SJCRH30 (cell line): Measurements from ENCODE around the gene PSMD11. TPM values are rescaled to one million over a fixed set of nuclear protein-coding genes. Genes with fewer than 3 reads are reported as not detected.
A peak's percentile ranks its signal among the peaks of the same experiment; 100 is the strongest.

Experiments used
- DNase-seq, 2 experiments: peaks; one replicate each; pipeline ENCODE4 v3.0.0-alpha.2; 2015 to 2020
- H3K27ac ChIP-seq: fragments of 250-450 bp; sonication (Bioruptor Pico); 2 replicates; pipeline ENCODE4 v1.5.1; 2020; ENCODE audit warnings: mild to moderate bottlenecking, moderate library complexity
- H3K27me3 ChIP-seq: fragments of 250-450 bp; sonication (Bioruptor Pico); 2 replicates; pipeline ENCODE4 v1.5.1; 2020; ENCODE audit warnings: mild to moderate bottlenecking, moderate library complexity
- H3K36me3 ChIP-seq: fragments of 250-450 bp; sonication (Bioruptor Pico); 2 replicates; pipeline ENCODE4 v1.5.1; 2020; ENCODE audit warnings: mild to moderate bottlenecking, moderate library complexity
- H3K4me1 ChIP-seq: fragments of 250-450 bp; sonication (Bioruptor Pico); 2 replicates; pipeline ENCODE4 v1.5.1; 2020; ENCODE audit warnings: mild to moderate bottlenecking, moderate library complexity
- H3K4me3 ChIP-seq: fragments of 250-450 bp; sonication (Bioruptor Pico); 2 replicates; pipeline ENCODE4 v1.5.1; 2020; ENCODE audit warnings: mild to moderate bottlenecking, moderate library complexity
- H3K9me3 ChIP-seq: fragments of 250-450 bp; sonication (Bioruptor Pico); replicated peaks from 2 replicates; pipeline ENCODE4 v1.5.1; 2020; ENCODE audit warnings: mild to moderate bottlenecking, moderate library complexity
- total RNA-seq: library from RNA; depleted of rRNA; stranded (reverse); fragments of >200 nt; shearing (Covaris generic); gene quantifications from 2 replicates; pipeline ENCODE4 v1.2.3, GENCODE V29; 2014

PSMD11 gene
- total RNA-seq, 1 experiment from 2014 or later, result 172 TPM

DNA sequence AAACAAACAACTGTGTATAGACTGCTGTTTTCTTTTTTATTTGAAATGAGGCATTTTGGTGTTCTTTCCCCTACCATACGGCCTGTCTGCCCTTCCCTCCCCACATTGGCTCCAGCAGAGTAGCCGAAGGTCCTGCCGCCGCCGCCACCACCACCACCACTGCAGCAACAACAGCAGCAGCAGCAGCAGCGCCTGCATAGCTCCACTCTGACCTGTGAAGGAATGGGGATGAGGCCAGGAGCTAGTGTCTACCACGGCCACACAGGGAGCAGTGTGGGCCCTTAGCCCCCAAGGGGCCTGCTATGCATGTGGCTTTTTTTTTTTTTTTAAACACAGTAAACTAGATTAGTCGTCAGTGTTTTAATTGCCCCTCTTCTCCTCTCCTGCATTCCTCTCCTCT, 36.9 kb downstream of the PSMD11 start:
- Histone ChIP-seq H3K36me3 (peaks cover 55% of the 10 kb centered on the region), H3K27ac (no peak overlapping the region), H3K9me3 (no peaks in the 10 kb centered on the region), H3K4me1 (peaks cover 8% of the 10 kb centered on the region; the same call in 1 of the 2 replicates), H3K4me3 (no peak overlapping the region), H3K27me3 (no peaks in the 10 kb centered on the region)
- DNase-seq, result no peak

GRCh38 chr17:32482568-32483320, 38.4 kb downstream of the PSMD11 start:
- Histone ChIP-seq H3K36me3 (peaks cover 40% of the 10 kb centered on the region), H3K9me3 (no peaks in the 10 kb centered on the region), H3K4me1 (peaks cover 8% of the 10 kb centered on the region; the same call in 1 of the 2 replicates), H3K27ac (no peak overlapping the region), H3K27me3 (no peaks in the 10 kb centered on the region), H3K4me3 (no peak overlapping the region)
- DNase-seq, result no peak

- H3K27ac ChIP-seq, result no peak overlapping the region
- no peaks in the 10 kb centered on the region for H3K9me3 ChIP-seq
- no peak overlapping the region for H3K4me3 ChIP-seq
- peaks cover 8% of the 10 kb centered on the region; the same call in 1 of the 2 replicates for H3K4me1 ChIP-seq
- peaks cover 33% of the 10 kb centered on the region for H3K36me3 ChIP-seq
- no peaks in the 10 kb centered on the region for H3K27me3 ChIP-seq
- peak in 1 of 2 experiments; percentile 64 for DNase-seq
These were observed 39.2 kb downstream of the PSMD11 start for GRCh38 chr17:32483451-32484019.

- Histone ChIP-seq H3K4me1 (peaks cover 8% of the 10 kb centered on the region; the same call in 1 of the 2 replicates), H3K27me3 (no peaks in the 10 kb centered on the region), H3K9me3 (no peaks in the 10 kb centered on the region), H3K27ac (no peak overlapping the region), H3K4me3 (no peak overlapping the region), H3K36me3 (peaks cover 28% of the 10 kb centered on the region)
- no peak for DNase-seq
These were observed 39.7 kb downstream of the PSMD11 start for GRCh38 chr17:32484041-32484461.

- peaks cover 22% of the 10 kb centered on the region for H3K36me3 ChIP-seq
- no peaks in the 10 kb centered on the region for H3K27me3 ChIP-seq
- H3K4me3 ChIP-seq, result no peak overlapping the region
- no peak for DNase-seq
- H3K9me3 ChIP-seq, result no peaks in the 10 kb centered on the region
- no peak overlapping the region for H3K27ac ChIP-seq
- peaks cover 8% of the 10 kb centered on the region; the same call in 1 of the 2 replicates for H3K4me1 ChIP-seq
These were observed 40.3 kb downstream of the PSMD11 start for GRCh38 chr17:32484628-32485027.

GRCh38 chr17:32485261-32486110, 41.2 kb downstream of the PSMD11 start:
- Histone ChIP-seq H3K36me3 (peaks cover 14% of the 10 kb centered on the region), H3K9me3 (no peaks in the 10 kb centered on the region), H3K27ac (peak overlapping the region; percentile 51), H3K27me3 (no peaks in the 10 kb centered on the region), H3K4me1 (peaks cover 8% of the 10 kb centered on the region; the same call in 1 of the 2 replicates), H3K4me3 (peak overlapping the region; percentile 70)
- peak in 1 of 2 experiments; percentile 50 for DNase-seq

DNA sequence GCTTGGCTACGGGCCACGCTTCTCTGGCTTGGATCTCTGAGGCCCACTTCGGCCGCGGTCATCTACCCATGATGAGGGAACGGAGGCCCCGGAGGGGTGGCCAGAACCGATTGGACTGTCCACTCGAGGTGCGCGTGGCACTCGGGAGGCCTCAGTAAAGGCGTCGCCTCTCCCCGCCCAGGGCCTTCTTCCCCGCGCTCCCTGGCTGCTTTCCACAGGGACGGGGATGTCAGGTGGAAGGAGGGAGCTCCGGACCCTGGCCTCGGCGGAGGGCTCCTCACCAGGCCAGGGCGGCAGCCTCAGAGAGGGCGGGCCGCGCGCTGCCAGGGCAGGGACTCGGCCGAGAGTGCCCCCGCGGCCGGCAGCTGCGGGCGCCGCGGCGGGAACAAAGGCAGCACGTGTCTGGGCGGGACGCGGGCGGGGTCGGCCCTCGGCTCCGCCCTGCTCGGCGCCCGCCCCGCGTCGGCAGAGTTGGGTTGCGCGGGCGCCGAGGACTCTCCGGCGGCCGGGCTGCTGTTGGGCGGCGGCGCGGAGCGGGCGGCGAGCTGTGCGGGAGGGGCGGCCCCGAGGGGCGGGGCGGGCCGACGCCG, 41.9 kb downstream of the PSMD11 start:
- peak overlapping the region; percentile 51 for H3K27ac ChIP-seq
- no peaks in the 10 kb centered on the region for H3K9me3 ChIP-seq
- peaks cover 8% of the 10 kb centered on the region; the same call in 1 of the 2 replicates for H3K4me1 ChIP-seq
- peak overlapping the region; percentile 70 for H3K4me3 ChIP-seq
- H3K36me3 ChIP-seq, result peaks cover 9% of the 10 kb centered on the region
- no peaks in the 10 kb centered on the region for H3K27me3 ChIP-seq
- peak; percentile 77 to 87 for DNase-seq

DNA sequence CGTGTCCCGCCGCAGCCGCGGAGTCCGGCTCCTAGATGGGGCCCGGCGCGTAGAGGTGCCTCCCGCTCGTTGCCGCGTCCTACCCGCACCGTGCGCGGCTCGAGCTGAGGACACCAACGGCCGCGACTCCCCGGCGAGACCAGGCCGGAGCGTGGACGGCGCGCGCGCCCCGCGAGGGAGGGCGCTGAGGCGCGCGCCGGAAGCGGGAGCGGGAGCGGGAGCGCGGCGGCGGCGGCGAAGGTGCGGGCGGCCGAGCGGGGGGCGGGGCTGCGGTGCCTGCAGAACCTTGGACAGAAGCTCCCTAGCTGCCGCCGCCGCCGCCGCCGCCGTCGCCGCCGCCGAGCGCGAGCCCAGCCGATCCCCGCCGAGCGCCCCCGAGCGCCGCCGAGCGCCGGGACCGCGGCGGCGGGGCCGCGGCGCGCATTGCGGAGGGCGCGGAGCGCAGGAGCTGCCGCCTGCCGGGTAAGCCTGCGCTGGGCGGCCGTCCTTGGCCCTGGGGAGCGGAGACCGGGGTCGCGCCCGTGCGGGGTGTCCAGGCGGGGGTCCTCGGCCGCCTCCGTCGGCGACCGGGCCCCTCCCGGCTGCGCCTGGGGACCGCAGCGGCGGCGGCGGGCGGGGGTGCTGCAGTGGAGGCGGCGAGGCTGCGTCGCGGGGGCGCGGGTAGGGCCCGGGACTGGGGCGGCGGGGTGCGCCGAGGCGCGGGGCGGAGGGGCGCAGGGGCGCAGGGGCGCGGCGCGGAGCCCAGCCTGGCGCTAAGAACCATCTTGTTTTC, 42.6 kb downstream of the PSMD11 start, which contains the start of gene CDK5R1:
Gene CDK5R1, plus strand, starts transcription at position 293 of the 772 bp plus-strand sequence. CDS start 628 bp downstream, outside the sequence.
- H3K9me3 ChIP-seq, result no peaks in the 10 kb centered on the region
- H3K27ac ChIP-seq, result peak within 1 kb of the TSS; percentile 51

DNA sequence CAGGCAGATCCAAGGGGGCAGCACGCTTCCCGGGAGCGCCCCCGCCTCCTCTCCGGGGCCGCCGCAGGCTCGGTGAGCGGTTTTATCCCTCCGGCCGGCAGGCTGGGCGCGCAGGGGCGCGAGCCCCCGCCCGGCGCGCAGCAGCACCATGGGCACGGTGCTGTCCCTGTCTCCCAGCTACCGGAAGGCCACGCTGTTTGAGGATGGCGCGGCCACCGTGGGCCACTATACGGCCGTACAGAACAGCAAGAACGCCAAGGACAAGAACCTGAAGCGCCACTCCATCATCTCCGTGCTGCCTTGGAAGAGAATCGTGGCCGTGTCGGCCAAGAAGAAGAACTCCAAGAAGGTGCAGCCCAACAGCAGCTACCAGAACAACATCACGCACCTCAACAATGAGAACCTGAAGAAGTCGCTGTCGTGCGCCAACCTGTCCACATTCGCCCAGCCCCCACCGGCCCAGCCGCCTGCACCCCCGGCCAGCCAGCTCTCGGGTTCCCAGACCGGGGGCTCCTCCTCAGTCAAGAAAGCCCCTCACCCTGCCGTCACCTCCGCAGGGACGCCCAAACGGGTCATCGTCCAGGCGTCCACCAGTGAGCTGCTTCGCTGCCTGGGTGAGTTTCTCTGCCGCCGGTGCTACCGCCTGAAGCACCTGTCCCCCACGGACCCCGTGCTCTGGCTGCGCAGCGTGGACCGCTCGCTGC, 43.3 kb downstream of the PSMD11 start:
- Histone ChIP-seq H3K27me3 (no peaks in the 10 kb centered on the region), H3K9me3 (no peaks in the 10 kb centered on the region), H3K36me3 (no peaks in the 10 kb centered on the region), H3K27ac (no peak overlapping the region), H3K4me3 (no peak overlapping the region; the same call in 1 of the 2 replicates), H3K4me1 (peaks cover 8% of the 10 kb centered on the region; the same call in 1 of the 2 replicates)
- no peak for DNase-seq

More for the DNA sequence above, 42.6 kb downstream of the PSMD11 start, which contains the start of gene CDK5R1:
- DNase-seq, result peak; percentile 72 to 76
- no peaks in the 10 kb centered on the region for H3K27me3 ChIP-seq
- peaks cover 7% of the 10 kb centered on the region for H3K36me3 ChIP-seq
- peaks cover 8% of the 10 kb centered on the region; the same call in 1 of the 2 replicates for H3K4me1 ChIP-seq
- H3K4me3 ChIP-seq, result peak within 1 kb of the TSS; percentile 70

GRCh38 chr17:32488177-32488542, 43.9 kb downstream of the PSMD11 start:
- no peak overlapping the region for H3K27ac ChIP-seq
- no peaks in the 10 kb centered on the region for H3K9me3 ChIP-seq
- no peak for DNase-seq
- no peaks in the 10 kb centered on the region for H3K36me3 ChIP-seq
- no peak overlapping the region for H3K4me3 ChIP-seq
- no peaks in the 10 kb centered on the region for H3K27me3 ChIP-seq
- peaks cover 8% of the 10 kb centered on the region; the same call in 1 of the 2 replicates for H3K4me1 ChIP-seq

DNA sequence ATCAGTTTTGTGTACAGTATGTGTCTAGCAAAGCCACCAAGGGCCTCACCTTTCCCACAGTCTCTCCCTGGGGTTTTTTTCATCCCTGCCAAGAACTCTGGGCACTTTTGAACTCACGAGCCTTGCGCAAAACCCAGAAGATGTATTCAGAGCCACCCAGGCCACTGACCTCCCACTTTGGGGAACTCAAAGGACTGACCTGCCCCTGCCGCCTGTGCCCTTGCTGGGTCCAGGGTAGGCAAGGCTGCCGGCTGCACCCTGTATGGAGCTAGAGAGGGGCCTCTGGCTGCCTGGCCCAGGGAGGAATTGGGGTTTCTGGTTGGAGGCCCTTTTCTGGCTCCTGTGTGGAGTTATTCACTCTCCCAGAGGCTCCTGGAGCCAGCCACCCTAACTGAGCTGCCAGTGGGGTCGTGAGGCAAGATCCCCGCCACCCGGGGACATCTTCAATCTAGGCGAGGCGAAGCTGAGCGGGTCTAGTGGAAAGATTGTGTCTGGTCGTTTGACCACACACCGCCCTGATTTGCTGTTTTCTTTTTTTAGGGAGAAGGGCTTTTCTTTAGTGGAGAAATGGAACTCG, 44.4 kb downstream of the PSMD11 start:
- H3K27ac ChIP-seq, result no peak overlapping the region
- DNase-seq, result no peak
- H3K36me3 ChIP-seq, result no peaks in the 10 kb centered on the region
- H3K27me3 ChIP-seq, result no peaks in the 10 kb centered on the region
- no peak overlapping the region for H3K4me3 ChIP-seq
- peaks cover 8% of the 10 kb centered on the region; the same call in 1 of the 2 replicates for H3K4me1 ChIP-seq
- H3K9me3 ChIP-seq, result no peaks in the 10 kb centered on the region

GRCh38 chr17:32489320-32490100, 45.2 kb downstream of the PSMD11 start:
- Histone ChIP-seq H3K27ac (no peak overlapping the region), H3K4me1 (peaks cover 8% of the 10 kb centered on the region; the same call in 1 of the 2 replicates), H3K27me3 (no peaks in the 10 kb centered on the region), H3K9me3 (no peaks in the 10 kb centered on the region), H3K4me3 (no peak overlapping the region), H3K36me3 (no peaks in the 10 kb centered on the region)
- no peak for DNase-seq
